Hippocampal formation (tissue), 2 donors: ENCODE data around the gene SLC35G4.
"Not testable (repeated sequence)": the region's sequence is repeated elsewhere in the genome, so short reads cannot be mapped to it uniquely, and the experiment has no call there.

Experiments used
- DNase-seq, 2 donors: peaks; one replicate each; lab custom pipeline; 2025; lab: John Stamatoyannopoulos, UW

SLC35G4 gene

DNA sequence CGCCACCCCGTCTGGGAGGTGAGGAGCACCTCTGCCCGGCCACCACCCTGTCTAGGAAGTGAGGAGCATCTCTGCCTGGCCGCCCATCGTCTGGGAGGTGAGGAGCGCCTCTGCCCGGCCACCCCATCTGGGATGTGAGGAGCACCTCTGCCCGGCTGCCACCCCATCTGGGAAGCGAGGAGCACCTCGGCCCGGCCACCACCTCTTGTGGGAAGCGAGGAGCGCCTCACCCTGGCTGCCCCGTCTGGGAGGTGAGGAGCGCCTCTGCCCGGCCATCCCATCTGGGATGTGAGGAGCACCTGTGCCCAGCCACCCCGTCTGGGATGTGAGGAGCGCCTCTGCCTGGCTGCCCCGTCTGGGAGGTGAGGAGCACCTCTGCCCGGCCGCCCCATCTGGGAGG lies 4.6 kb downstream of the SLC35G4 start:
- not testable (repeated sequence) for DNase-seq

DNA sequence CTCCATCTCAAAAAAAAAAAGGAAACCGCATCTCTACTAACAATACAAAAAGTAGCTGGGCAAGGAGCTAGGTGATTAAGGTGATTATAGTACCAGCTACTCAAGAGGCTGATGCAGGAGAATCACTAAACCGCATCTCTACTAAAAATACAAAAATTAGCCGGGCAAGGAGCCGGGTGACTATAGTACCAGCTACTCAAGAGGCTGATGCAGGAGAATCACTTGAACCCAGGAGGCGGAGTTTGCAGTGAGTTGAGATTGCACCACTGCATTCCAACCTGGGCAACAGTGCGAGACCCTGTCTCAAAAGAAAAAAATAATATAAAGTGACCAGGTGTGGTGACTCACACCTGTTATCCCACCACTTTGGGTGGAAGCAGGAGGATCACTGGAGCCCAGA lies 5.6 kb downstream of the SLC35G4 start:
- not testable (repeated sequence) for DNase-seq

DNA sequence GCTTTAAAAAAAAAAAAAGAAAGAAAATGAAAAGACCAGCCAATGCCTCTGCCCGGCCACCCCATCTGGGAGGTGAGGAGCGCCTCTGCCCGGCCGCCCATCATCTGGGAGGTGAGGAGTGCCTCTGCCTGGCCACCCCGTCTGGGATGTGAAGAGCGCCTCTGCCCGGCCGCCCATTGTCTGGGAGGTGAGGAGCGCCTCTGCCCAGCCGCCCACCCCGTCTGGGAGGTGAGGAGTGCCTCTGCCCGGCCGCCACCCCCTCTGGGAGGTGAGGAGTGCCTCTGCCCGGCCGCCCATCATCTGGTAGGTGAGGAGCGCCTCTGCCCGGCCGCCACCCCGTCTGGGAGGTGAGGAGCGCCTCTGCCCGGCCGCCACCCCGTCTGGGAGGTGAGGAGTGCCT lies 37.9 kb downstream of the SLC35G4 start:
- DNase-seq: not testable (repeated sequence)

DNA sequence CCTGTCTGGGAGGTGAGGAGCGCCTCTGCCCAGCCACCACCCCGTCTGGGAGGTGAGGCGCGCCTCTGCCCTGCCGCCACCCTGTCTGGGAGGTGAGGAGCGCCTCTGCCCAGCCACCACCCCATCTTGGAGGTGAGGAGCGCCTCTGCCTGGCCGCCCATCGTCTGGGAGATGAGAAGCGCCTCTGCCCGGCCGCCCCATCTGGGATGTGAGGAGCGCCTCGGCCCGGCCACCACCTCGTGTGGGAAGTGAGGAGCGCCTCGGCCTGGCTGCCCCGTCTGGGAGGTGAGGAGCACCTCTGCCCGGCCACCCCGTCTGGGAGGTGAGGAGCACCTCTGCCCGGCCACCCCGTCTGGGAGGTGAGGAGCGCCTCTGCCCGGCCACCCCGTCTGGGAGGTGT lies 38.4 kb downstream of the SLC35G4 start:
- DNase-seq: not testable (repeated sequence)

DNA sequence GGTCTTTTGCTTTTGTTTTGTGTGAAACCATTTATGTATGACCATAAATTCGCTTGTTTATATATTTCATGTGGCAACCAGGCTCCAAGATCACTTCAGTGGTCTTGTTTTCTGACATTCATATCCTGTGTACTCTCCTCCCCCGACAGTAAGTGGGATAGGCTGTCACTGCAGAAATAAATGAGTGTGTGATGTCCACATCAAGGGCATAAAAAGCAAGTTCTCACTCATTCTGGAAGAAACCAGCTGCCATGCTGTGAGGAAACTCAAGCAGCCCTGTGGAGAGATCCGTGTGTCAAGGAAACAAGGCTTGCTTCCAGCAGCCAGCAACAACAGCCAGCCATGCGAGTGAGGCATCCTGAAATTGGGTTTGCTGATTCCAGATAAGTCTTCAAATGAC lies 40.4 kb downstream of the SLC35G4 start:
- no peak for DNase-seq

DNA sequence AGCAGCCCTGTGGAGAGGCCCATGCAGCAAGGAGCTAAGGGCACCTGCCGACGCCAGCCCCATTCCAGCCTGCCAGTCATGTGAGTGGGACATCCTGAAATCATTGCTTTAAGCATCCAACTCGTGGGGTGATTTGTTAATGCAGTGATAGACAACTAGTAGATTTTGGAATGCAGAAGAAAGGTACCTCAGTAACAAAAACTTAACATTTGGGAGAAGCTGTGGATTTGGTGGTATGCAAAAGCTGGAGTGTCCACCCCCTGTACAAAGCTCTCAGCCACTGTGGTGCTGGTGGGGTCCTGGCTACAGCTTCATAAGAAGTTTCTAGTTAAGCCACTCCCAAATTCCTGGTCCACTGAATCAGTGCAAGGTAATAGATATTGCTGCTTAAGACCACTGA lies 42.5 kb downstream of the SLC35G4 start:
- DNase-seq: no peak

DNA sequence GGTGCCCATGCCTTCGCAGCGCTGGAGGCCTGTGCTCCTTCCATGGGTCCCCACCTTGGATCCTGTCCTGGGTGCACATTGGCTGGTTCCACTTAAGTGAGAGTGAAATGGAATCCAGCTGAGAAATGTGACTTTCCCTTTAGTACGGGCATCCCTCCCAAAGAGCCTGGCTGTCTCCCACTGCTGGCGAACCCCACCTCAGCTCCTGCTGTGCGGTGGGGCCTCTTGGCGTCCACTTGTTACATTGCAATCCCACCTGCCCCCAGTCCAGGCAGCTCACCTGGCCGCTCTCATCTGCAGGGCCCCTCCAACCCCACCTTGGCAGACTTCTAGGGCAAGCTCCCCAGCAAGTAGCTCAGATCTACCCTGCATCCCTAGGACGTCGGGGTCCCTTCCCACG lies 44.1 kb downstream of the SLC35G4 start:
- DNase-seq: no peak

DNA sequence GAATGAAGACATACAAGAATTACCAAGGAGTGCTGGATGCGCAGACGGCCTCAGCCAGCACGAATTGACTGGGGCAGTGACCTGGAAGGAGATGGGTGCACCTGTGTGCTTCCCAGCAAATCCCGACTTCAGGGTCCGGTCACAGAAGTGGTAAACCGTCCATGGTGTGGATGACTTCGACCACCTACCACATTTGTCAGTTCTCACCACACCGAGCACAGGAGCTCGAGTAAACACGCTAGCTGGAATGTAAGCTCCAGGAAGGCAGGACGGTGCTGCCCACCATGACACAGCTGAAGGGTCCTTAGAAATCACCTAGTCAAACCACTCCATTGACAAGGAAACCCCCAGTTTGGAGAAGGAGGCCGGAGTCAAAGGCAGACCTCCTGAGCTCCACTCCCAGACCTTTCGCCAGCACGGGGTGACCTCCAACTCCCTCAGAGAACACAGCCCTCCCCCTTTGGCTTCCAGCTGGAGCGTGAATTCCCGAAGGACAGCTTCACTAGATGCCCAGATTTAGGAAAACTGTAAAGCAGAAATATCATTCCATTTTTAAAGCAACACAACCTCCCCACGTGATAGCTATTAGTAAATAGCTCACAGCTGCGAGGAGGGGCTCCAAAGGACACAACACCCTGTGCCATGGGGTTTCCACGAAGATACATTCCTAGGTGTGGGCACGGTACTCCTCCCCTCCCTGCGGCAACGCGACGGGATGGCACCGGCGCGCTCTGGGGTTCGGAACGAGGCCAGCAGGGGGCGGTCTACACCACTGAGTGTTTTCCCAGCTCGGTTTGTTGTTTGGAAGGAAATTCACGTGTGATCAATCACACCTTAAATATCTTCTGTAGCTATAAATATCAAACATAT lies 45.6 kb downstream of the SLC35G4 start:
- DNase-seq: peak; percentile 1 to 11

DNA sequence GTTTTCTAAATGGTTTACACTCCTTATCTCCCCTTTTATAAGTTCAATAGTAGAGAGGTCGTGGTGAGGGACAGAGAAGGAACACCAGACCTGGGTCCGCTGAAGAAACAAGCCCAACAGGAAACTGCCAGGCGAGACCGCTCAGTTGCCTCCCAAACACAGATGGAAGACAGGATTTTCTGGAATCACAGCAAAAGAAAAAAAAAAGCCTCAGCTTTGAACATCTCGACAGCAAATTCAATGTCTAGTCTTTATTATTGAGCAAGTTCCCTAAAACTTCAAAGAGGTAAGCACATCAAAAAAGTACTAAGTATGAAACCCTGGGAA lies 46.2 kb downstream of the SLC35G4 start:
- DNase-seq: no peak

DNA sequence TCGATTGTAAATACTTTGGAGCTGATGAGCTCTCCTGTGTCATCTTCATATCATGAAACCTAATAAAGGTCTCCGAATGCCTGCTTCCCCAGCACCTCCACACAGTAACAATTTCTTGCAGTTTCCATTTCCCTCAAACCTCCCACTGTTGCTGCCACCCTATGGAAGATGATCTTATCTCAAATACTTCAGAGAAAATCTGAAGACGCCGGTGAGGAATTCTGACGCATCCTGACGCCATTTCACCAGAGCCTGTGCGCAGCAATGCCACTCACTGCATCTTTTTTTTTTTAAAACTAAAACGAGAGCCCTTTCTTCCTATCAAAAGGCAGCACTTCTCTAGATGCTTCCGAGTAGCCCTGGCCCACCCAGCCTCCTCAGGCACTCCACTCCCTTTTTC lies 47.8 kb downstream of the SLC35G4 start:
- DNase-seq: no peak

DNA sequence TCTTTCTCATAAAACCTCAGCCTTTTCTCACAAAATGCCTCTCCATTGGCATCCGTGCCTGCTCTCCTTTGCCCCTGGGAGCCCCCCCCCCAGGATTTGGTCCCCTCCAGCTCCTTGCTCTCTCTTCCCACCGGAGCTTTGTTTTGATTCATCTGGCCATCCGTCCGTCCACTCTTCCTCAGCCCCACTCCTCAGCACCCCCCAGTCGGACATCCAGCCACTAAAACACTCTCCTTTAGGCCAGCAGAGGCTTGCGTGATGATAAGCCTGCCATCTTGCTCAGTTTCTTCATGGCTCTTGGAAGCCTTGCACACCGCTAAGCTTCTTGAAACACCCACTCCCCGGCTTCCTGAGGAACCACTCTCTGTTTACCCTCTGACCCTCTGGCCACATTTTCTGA lies 48.2 kb downstream of the SLC35G4 start:
- no peak for DNase-seq

DNA sequence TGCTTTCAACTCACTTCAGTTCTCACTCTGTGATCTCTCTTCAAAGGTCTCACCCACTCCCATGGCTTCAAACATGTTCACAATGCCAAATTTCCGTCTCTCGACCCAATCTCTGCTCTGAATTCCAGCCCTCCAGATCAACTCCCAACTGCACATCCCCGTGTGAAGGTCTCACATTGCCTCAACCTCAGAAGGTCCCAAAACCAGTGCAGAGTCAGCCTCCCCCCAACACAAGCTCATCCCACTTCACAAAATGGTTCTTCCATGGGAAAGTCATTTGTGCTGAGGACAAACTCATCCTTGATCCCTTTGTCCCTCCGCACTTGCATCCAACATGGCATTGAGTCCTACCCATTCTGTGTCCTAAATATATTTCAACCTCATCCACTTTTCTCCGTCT lies 48.6 kb downstream of the SLC35G4 start:
- no peak for DNase-seq

DNA sequence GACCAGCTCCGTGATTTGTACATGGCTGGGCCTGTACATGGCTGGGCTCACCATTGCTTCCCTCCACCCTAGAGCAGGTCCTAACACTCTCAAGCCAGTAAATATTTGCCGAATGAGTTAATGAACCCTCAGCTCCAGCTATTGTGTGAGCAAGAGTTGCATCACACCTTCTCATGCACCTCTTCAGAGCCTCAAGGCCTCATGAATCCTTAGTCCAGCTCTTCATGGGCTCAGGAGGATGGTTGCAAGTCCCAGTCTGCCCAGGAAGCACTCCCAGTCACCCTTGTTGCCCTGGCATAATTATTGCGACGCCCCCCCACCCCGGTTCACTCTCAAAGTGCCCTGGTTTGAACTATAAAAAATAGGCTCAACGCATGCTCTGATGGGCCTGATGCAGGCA lies 49.6 kb downstream of the SLC35G4 start:
- DNase-seq: no peak
